Stomach (tissue), 9 donors: ENCODE results near the gene NR3C1. TPM values are rescaled to one million over a fixed set of nuclear protein-coding genes. Genes with fewer than 3 reads are reported as not detected.
A peak's percentile ranks its signal among the peaks of the same experiment; 100 is the strongest.

ENCODE experiments used
- DNase-seq, 2 donors: peaks; one replicate each; pipeline versions ENCODE4 v3.0.0 to v3.0.0-alpha.2; 2013 to 2019
- H3K27ac ChIP-seq, 5 donors: fragments of 200-600 bp in 4 of 5; sonication (generic) in 4 of 5; one replicate each; pipeline ENCODE4 v1.5.1; 2013 to 2019; ENCODE audit warnings: mild to moderate bottlenecking in 1 of 5, moderate library complexity in 1 of 5
- H3K27me3 ChIP-seq, 3 donors: fragments of 200-600 bp; sonication (generic); one replicate each; pipeline ENCODE4 v1.5.1; 2017 to 2019; ENCODE audit warnings: mixed run types in 1 of 3
- H3K36me3 ChIP-seq, 4 donors: fragments of 200-600 bp; sonication (generic); 1 replicate in 3 of 4; 2 replicates in 1 of 4; pipeline ENCODE4 v1.5.1; 2016 to 2019
- H3K4me1 ChIP-seq, 4 donors: fragments of 200-600 bp; sonication (generic); one replicate each; pipeline ENCODE4 v1.5.1; 2016 to 2019
- H3K4me3 ChIP-seq, 4 donors: fragments of 200-600 bp; sonication (generic) in 3 of 4; one replicate each; pipeline ENCODE4 v1.5.1; 2016 to 2019; ENCODE audit warnings: mild to moderate bottlenecking in 1 of 4
- H3K9me3 ChIP-seq, 4 donors: fragments of 200-600 bp; sonication (generic); one replicate each; pipeline ENCODE4 v1.5.1; 2016 to 2019
- EP300 ChIP-seq: sonication (generic); formaldehyde crosslinking; IDR thresholded peaks from one replicate; pipeline ENCODE4 v1.6.1; 2017; ENCODE audit warnings: antibody characterized with exemption
- POLR2A ChIP-seq, 4 donors: fragments of 450-650 bp; IDR thresholded peaks; one replicate each; pipeline ENCODE4 v1.6.1; 2016; ENCODE audit warnings: antibody characterized with exemption in 4 of 4, control low read depth in 2 of 4, mild to moderate bottlenecking in 1 of 4, moderate library complexity in 1 of 4
- POLR2AphosphoS5 ChIP-seq, 3 donors: sonication (generic); formaldehyde crosslinking; IDR thresholded peaks; one replicate each; pipeline ENCODE4 v1.6.1; 2016; ENCODE audit warnings: antibody characterized with exemption in 3 of 3
- WGBS, 5 donors: extraction: QIAGEN DNeasy Blood & Tissue Kit in 3 of 5; methylation state at CpG; one replicate each; pipeline versions ENCODE4 v1.1.5 to v1.1.7; 2013 to 2018; 5-methylcytosine and 5-hydroxymethylcytosine counted together
- intact Hi-C: fragments of 100-400 bp; cut with DNase I; formaldehyde crosslinking; loops from one replicate; pipeline ENCODE4 v1.15.1; 2023; ENCODE audit warnings: low total_unique reads
- polyA plus RNA-seq, 3 donors: library from polyadenylated mRNA; stranded (reverse); fragments of 200-250 nt; gene quantifications; one replicate each; pipeline ENCODE4 v1.2.3, GENCODE V29; 2013
- total RNA-seq, 5 donors: library from RNA; depleted of rRNA; stranded (reverse); fragments of >200 nt; gene quantifications; one replicate each; pipeline versions ENCODE4 v1.1.0 to v1.2.3, GENCODE V29; 2014 to 2016
- TF ChIP-seq, protein P1 (sequence below), 7 experiments: fragments of 450-650 bp in 4 of 7; fragments of 200-600 bp in 3 of 7; sonication (generic) in 3 of 7; IDR thresholded peaks; one replicate each; pipeline ENCODE4 v1.5.1; 2016 to 2019; ENCODE audit warnings: antibody characterized with exemption in 7 of 7, control low read depth in 2 of 7, mild to moderate bottlenecking in 1 of 7
- donor health status: healthy with polysubstance abuse.
- donor health status: Bipolar disorder and iron deficiency.
- donor health status: healthy.

NR3C1 gene
- total and polyA plus RNA-seq, 8 donors = 6.4 to 82.8 (median 15.8) TPM

DNA sequence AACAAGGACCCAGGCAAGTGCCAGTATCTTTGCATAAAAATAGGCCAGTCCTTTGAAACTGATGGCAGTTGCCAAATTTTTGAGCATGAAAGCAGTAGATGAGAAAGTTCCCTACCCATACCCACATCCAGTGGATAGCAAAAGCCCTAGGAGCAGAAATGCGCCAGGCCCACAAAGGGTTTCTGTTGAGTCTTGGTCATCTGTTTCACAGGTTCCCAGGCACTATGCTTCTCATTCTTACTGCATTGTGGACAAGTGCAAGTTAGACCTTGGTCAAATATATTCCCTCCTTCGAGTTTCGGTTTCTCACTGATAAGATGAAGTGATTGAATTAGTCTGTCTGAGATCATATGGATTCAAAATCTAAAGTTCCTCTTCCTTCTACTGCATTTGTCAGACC, 152.3 kb downstream of the NR3C1 start:
- H3K4me1 ChIP-seq = peaks cover 0 to 7% (median 3%) of the 10 kb centered on the region in 4 donors
- 68 to 81% (median 75%) methylated on average over 3 of the region's 3 CpGs for WGBS, 5 donors
- H3K27ac ChIP-seq = no peak overlapping the region
- intact Hi-C loops = no loop called here
- no peaks in the 10 kb centered on the region for H3K36me3 ChIP-seq
- no peaks in the 10 kb centered on the region for H3K27me3 ChIP-seq
- H3K9me3 ChIP-seq = no peaks in the 10 kb centered on the region
- TF ChIP-seq POLR2AphosphoS5 (IDR thresholded peaks at IDR 0.05) = no peak
- no peak for TF ChIP-seq EP300
- TF ChIP-seq, protein P1, sequence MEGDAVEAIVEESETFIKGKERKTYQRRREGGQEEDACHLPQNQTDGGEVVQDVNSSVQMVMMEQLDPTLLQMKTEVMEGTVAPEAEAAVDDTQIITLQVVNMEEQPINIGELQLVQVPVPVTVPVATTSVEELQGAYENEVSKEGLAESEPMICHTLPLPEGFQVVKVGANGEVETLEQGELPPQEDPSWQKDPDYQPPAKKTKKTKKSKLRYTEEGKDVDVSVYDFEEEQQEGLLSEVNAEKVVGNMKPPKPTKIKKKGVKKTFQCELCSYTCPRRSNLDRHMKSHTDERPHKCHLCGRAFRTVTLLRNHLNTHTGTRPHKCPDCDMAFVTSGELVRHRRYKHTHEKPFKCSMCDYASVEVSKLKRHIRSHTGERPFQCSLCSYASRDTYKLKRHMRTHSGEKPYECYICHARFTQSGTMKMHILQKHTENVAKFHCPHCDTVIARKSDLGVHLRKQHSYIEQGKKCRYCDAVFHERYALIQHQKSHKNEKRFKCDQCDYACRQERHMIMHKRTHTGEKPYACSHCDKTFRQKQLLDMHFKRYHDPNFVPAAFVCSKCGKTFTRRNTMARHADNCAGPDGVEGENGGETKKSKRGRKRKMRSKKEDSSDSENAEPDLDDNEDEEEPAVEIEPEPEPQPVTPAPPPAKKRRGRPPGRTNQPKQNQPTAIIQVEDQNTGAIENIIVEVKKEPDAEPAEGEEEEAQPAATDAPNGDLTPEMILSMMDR (IDR thresholded peaks at IDR 0.05) = no peak
- no peak for TF ChIP-seq POLR2A (IDR thresholded peaks at IDR 0.05)
- no peak overlapping the region for H3K4me3 ChIP-seq
- no peak for DNase-seq

DNA sequence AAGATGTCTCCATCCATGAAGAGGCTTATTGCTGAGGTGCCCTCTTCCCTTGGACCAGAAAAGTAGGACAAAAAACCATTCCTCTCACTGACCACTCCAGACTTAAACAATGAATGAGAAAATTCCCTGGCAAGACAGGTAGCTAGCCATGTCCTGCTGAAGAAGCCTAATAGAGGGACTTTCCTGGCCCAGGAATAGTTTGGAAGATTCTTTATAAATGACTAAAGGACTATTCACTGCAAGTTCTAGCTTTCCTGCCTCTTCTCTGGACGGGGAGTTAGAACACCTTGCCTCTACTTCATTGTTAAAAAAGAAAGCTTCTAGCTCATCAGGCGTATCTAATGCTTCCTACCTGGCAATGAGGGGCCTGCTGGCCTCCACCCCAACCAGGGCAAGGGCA, 153.6 kb downstream of the NR3C1 start:
- WGBS, 5 donors = 87 to 98% (median 96%) methylated on average over 2 of the region's 2 CpGs
- Histone ChIP-seq H3K27me3 (no peaks in the 10 kb centered on the region), H3K4me1 (peaks cover 0 to 7% (median 3%) of the 10 kb centered on the region in 4 donors), H3K9me3 (no peaks in the 10 kb centered on the region), H3K27ac (no peak overlapping the region), H3K4me3 (no peak overlapping the region), H3K36me3 (no peaks in the 10 kb centered on the region)
- DNase-seq = no peak
- no peak for TF ChIP-seq EP300
- TF ChIP-seq POLR2A (IDR thresholded peaks at IDR 0.05) = no peak
- TF ChIP-seq POLR2AphosphoS5 (IDR thresholded peaks at IDR 0.05) = no peak
- TF ChIP-seq, protein P1 (IDR thresholded peaks at IDR 0.05) = no peak
- intact Hi-C loops = no loop called here

DNA sequence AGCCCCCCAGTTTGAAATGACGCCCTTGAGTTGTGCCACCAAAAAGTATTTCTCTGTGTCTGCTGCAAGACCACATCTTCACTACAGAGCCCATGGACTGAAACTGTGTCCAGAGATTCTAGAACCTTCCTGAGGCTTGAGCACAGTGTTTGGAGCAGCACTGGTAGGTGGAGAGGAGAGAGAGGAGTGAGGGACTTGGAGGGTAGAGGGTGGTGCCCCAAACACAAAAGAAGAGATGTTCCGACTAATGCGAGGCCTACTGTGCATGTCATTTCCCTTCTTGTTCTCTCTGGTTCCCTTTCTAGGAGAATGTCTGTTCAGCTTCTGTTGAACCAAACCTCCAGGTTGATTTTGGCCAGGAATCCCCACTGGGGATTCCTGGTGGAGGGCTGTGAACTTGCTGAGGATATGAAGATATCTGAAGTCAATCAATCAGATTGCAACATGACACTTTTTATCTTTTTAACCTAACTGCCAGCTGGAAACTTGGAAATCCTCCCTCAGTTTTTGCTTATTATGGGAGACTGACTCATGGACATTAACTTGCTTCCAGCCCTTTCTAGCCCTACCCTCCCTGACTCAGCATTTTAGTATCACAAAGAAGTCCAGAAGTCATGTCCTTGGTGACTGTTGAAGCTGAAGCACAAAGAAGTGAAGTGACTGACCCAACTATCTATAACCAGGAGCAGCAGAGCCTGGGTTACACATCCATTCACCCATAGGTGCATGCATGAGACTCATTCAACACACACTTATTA, 154.5 kb downstream of the NR3C1 start:
- peak in 1 of 2 donors; percentile 40 for DNase-seq
- H3K36me3 ChIP-seq = no peaks in the 10 kb centered on the region
- H3K4me3 ChIP-seq = no peak overlapping the region
- WGBS, 5 donors = 81 to 98% (median 91%) methylated on average over 3 of the region's 3 CpGs
- H3K4me1 ChIP-seq = peaks cover 0 to 7% (median 3%) of the 10 kb centered on the region in 4 donors
- intact Hi-C loops = no loop called here
- no peak for TF ChIP-seq POLR2AphosphoS5 (IDR thresholded peaks at IDR 0.05)
- no peak for TF ChIP-seq EP300
- TF ChIP-seq POLR2A (IDR thresholded peaks at IDR 0.05) = no peak
- TF ChIP-seq, protein P1 (IDR thresholded peaks at IDR 0.05) = no peak
- peak overlapping the region in 1 of 5 donors; percentile 43 for H3K27ac ChIP-seq
- no peaks in the 10 kb centered on the region for H3K9me3 ChIP-seq
- H3K27me3 ChIP-seq = no peaks in the 10 kb centered on the region

DNA sequence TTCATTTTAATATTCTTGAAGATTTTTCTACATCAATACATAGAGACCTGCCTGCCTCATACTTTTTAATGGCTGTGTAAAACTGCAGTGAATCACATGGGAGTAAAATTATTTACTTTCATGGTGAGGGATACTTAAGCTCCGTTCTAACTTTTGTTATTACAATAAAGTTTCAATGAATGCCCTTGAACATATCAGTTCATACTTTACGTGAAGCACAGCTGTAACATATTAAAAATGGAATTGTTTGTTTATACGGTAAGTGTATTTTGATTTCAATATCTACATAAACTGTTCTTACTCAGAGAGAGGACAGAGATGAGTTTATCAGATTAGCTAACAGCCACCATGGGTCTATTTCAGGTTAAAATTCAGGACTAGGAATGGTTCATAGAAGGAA, 155.1 kb downstream of the NR3C1 start:
- H3K27ac ChIP-seq = peak overlapping the region in 1 of 5 donors; percentile 43
- WGBS, 5 donors = 75 to 87% (median 83%) methylated on average over 3 of the region's 3 CpGs
- no peak for DNase-seq
- H3K27me3 ChIP-seq = no peaks in the 10 kb centered on the region
- TF ChIP-seq POLR2AphosphoS5 (IDR thresholded peaks at IDR 0.05) (no peak), POLR2A (IDR thresholded peaks at IDR 0.05) (no peak), EP300 (no peak)
- TF ChIP-seq, protein P1 (IDR thresholded peaks at IDR 0.05) = no peak
- H3K9me3 ChIP-seq = no peaks in the 10 kb centered on the region
- H3K36me3 ChIP-seq = no peaks in the 10 kb centered on the region
- intact Hi-C loops = no loop called here
- H3K4me3 ChIP-seq = no peak overlapping the region
- peaks cover 0 to 12% (median 6%) of the 10 kb centered on the region in 4 donors for H3K4me1 ChIP-seq
